ENCODE results near the gene SCN7A.

GRCh38 chr2:166384774-166385173, 109.3 kb downstream of the SCN7A start:
- TF ChIP-seq, protein P1, sequence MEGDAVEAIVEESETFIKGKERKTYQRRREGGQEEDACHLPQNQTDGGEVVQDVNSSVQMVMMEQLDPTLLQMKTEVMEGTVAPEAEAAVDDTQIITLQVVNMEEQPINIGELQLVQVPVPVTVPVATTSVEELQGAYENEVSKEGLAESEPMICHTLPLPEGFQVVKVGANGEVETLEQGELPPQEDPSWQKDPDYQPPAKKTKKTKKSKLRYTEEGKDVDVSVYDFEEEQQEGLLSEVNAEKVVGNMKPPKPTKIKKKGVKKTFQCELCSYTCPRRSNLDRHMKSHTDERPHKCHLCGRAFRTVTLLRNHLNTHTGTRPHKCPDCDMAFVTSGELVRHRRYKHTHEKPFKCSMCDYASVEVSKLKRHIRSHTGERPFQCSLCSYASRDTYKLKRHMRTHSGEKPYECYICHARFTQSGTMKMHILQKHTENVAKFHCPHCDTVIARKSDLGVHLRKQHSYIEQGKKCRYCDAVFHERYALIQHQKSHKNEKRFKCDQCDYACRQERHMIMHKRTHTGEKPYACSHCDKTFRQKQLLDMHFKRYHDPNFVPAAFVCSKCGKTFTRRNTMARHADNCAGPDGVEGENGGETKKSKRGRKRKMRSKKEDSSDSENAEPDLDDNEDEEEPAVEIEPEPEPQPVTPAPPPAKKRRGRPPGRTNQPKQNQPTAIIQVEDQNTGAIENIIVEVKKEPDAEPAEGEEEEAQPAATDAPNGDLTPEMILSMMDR (IDR thresholded peaks at IDR 0.05) = peak in 2 of 3 experiments; percentile 36 to 52
- TF ChIP-seq POLR2A (IDR thresholded peaks at IDR 0.05; ENCODE audit: low read depth) = no peak
